Activated T-cell treated with anti-CD3 and anti-CD28 coated beads, Interleukin-2, amount 50 U/mL, for 72 hours (primary cell): ENCODE results near the gene PPM1H. TPM values are rescaled to one million over a fixed set of nuclear protein-coding genes. Genes with fewer than 3 reads are reported as not detected.

Source experiments
- ATAC-seq, 2 donors: fragments of 150-1000 bp; cut with Tn5 transposase; replicated peaks in 1 of 2; 2 replicates each; pipeline ENCODE4 v1.10.0; 2021; ENCODE audit warnings: moderate library complexity in 2 of 2, mild to moderate bottlenecking in 1 of 2
- DNase-seq, 2 donors: peaks; one replicate each; pipeline ENCODE4 v3.0.0; 2021 to 2022; ENCODE audit warnings: mixed read lengths in 1 of 2
- H3K27ac Mint-ChIP-seq: one replicate; pipeline ENCODE4 v1.8.0; 2022; ENCODE audit warnings: mild to moderate bottlenecking, moderate library complexity, mixed read lengths
- H3K27me3 Mint-ChIP-seq: one replicate; pipeline ENCODE4 v1.8.0; 2022; ENCODE audit warnings: low read depth, mixed read lengths
- H3K36me3 Mint-ChIP-seq, 2 donors: one replicate each; pipeline ENCODE4 v1.8.0; 2022; ENCODE audit warnings: mixed read lengths in 2 of 2, mild to moderate bottlenecking in 1 of 2; ENCODE audit not compliant: insufficient read depth in 2 of 2
- H3K4me1 Mint-ChIP-seq: one replicate; pipeline ENCODE4 v1.8.0; 2022; ENCODE audit warnings: low read depth, mixed read lengths
- H3K4me3 Mint-ChIP-seq, 2 donors: one replicate each; pipeline ENCODE4 v1.8.0; 2022; ENCODE audit warnings: mild to moderate bottlenecking in 2 of 2, mixed read lengths in 2 of 2, moderate library complexity in 2 of 2
- H3K9me3 Mint-ChIP-seq, 2 donors: one replicate each; pipeline ENCODE4 v1.8.0; 2022; ENCODE audit warnings: mixed read lengths in 2 of 2
- total RNA-seq, 2 donors: library from RNA; stranded (reverse); gene quantifications; one replicate each; pipeline ENCODE4 v1.2.3, GENCODE V29; 2022

Gene PPM1H
- total RNA-seq, 2 donors from 2014 or later, result not detected

GRCh38 chr12:62726471-62726980 is 208.4 kb downstream of the PPM1H start:
- no peaks in the 10 kb centered on the region for H3K36me3 Mint-ChIP-seq
- H3K4me1 Mint-ChIP-seq, result no peaks in the 10 kb centered on the region
- DNase-seq (no peak), ATAC-seq (no peak)
- H3K27ac Mint-ChIP-seq, result no peak overlapping the region
- H3K9me3 Mint-ChIP-seq, result no peaks in the 10 kb centered on the region
- H3K27me3 Mint-ChIP-seq, result no peaks in the 10 kb centered on the region
- no peak overlapping the region for H3K4me3 Mint-ChIP-seq

- H3K27me3 Mint-ChIP-seq, result no peaks in the 10 kb centered on the region
- H3K36me3 Mint-ChIP-seq, result no peaks in the 10 kb centered on the region
- peak overlapping the region; percentile 72 for H3K27ac Mint-ChIP-seq
- H3K4me1 Mint-ChIP-seq, result no peaks in the 10 kb centered on the region
- no peak for DNase-seq
- H3K9me3 Mint-ChIP-seq, result no peaks in the 10 kb centered on the region
- ATAC-seq, result no peak
- no peak overlapping the region for H3K4me3 Mint-ChIP-seq
Measured at GRCh38 chr12:62725781-62726180, 209.2 kb downstream of the PPM1H start.

GRCh38 chr12:62724947-62725451 is 210.0 kb downstream of the PPM1H start:
- no peak for ATAC-seq
- Mint-ChIP-seq H3K36me3 (no peaks in the 10 kb centered on the region), H3K4me3 (no peak overlapping the region), H3K9me3 (no peaks in the 10 kb centered on the region), H3K27me3 (no peaks in the 10 kb centered on the region), H3K4me1 (no peaks in the 10 kb centered on the region), H3K27ac (no peak overlapping the region)
- DNase-seq, result no peak

- no peak for DNase-seq
- Mint-ChIP-seq H3K4me3 (no peak overlapping the region), H3K36me3 (no peaks in the 10 kb centered on the region), H3K9me3 (no peaks in the 10 kb centered on the region), H3K27me3 (no peaks in the 10 kb centered on the region), H3K4me1 (no peaks in the 10 kb centered on the region), H3K27ac (no peak overlapping the region)
- no peak for ATAC-seq
Measured at GRCh38 chr12:62724285-62724684, 210.7 kb downstream of the PPM1H start.

GRCh38 chr12:62722971-62723680 is 211.8 kb downstream of the PPM1H start:
- no peaks in the 10 kb centered on the region for H3K36me3 Mint-ChIP-seq
- ATAC-seq (peak in 1 of 2 donors; percentile 19), DNase-seq (no peak)
- no peaks in the 10 kb centered on the region for H3K9me3 Mint-ChIP-seq
- H3K27me3 Mint-ChIP-seq, result no peaks in the 10 kb centered on the region
- no peaks in the 10 kb centered on the region for H3K4me1 Mint-ChIP-seq
- H3K4me3 Mint-ChIP-seq, result no peak overlapping the region
- H3K27ac Mint-ChIP-seq, result no peak overlapping the region

GRCh38 chr12:62720661-62721330 is 214.2 kb downstream of the PPM1H start:
- H3K36me3 Mint-ChIP-seq, result no peaks in the 10 kb centered on the region
- DNase-seq, result no peak
- ATAC-seq, result no peak
- H3K9me3 Mint-ChIP-seq, result no peaks in the 10 kb centered on the region
- H3K27me3 Mint-ChIP-seq, result no peaks in the 10 kb centered on the region
- no peak overlapping the region for H3K4me3 Mint-ChIP-seq
- H3K27ac Mint-ChIP-seq, result no peak overlapping the region
- H3K4me1 Mint-ChIP-seq, result no peaks in the 10 kb centered on the region

GRCh38 chr12:62720025-62720424 is 214.9 kb downstream of the PPM1H start:
- Mint-ChIP-seq H3K27me3 (no peaks in the 10 kb centered on the region), H3K9me3 (no peaks in the 10 kb centered on the region), H3K4me1 (no peaks in the 10 kb centered on the region), H3K36me3 (no peaks in the 10 kb centered on the region), H3K27ac (no peak overlapping the region), H3K4me3 (no peak overlapping the region)
- DNase-seq, result no peak
- ATAC-seq, result no peak

GRCh38 chr12:62718762-62719426 is 216.1 kb downstream of the PPM1H start:
- H3K27ac Mint-ChIP-seq, result no peak overlapping the region
- no peaks in the 10 kb centered on the region for H3K27me3 Mint-ChIP-seq
- no peaks in the 10 kb centered on the region for H3K9me3 Mint-ChIP-seq
- no peaks in the 10 kb centered on the region for H3K4me1 Mint-ChIP-seq
- no peak overlapping the region for H3K4me3 Mint-ChIP-seq
- no peaks in the 10 kb centered on the region for H3K36me3 Mint-ChIP-seq
- no peak for ATAC-seq
- DNase-seq, result no peak

GRCh38 chr12:62717643-62718042 is 217.3 kb downstream of the PPM1H start:
- Mint-ChIP-seq H3K9me3 (no peaks in the 10 kb centered on the region), H3K4me3 (no peak overlapping the region), H3K4me1 (no peaks in the 10 kb centered on the region), H3K36me3 (no peaks in the 10 kb centered on the region), H3K27me3 (no peaks in the 10 kb centered on the region), H3K27ac (no peak overlapping the region)
- ATAC-seq (no peak), DNase-seq (no peak)

GRCh38 chr12:62716866-62717525 is 218.0 kb downstream of the PPM1H start:
- H3K27me3 Mint-ChIP-seq, result no peaks in the 10 kb centered on the region
- H3K4me1 Mint-ChIP-seq, result no peaks in the 10 kb centered on the region
- no peak overlapping the region for H3K4me3 Mint-ChIP-seq
- H3K27ac Mint-ChIP-seq, result no peak overlapping the region
- DNase-seq (no peak), ATAC-seq (no peak)
- H3K36me3 Mint-ChIP-seq, result no peaks in the 10 kb centered on the region
- H3K9me3 Mint-ChIP-seq, result no peaks in the 10 kb centered on the region

GRCh38 chr12:62716037-62716436 is 218.9 kb downstream of the PPM1H start:
- no peaks in the 10 kb centered on the region for H3K36me3 Mint-ChIP-seq
- DNase-seq (no peak), ATAC-seq (no peak)
- no peak overlapping the region for H3K4me3 Mint-ChIP-seq
- no peaks in the 10 kb centered on the region for H3K27me3 Mint-ChIP-seq
- no peak overlapping the region for H3K27ac Mint-ChIP-seq
- no peaks in the 10 kb centered on the region for H3K4me1 Mint-ChIP-seq
- H3K9me3 Mint-ChIP-seq, result no peaks in the 10 kb centered on the region

GRCh38 chr12:62714774-62715721 is 219.9 kb downstream of the PPM1H start:
- Mint-ChIP-seq H3K36me3 (no peaks in the 10 kb centered on the region), H3K4me1 (no peaks in the 10 kb centered on the region), H3K9me3 (no peaks in the 10 kb centered on the region), H3K27ac (no peak overlapping the region), H3K27me3 (no peaks in the 10 kb centered on the region), H3K4me3 (no peak overlapping the region)
- no peak for ATAC-seq
- no peak for DNase-seq
